Panc1 (cell line): ENCODE results near the gene POLA1.

ENCODE experiments used
- POLR2AphosphoS5 ChIP-seq: IDR thresholded peaks from 2 replicates; pipeline ENCODE4 v1.6.1; 2012; ENCODE audit warnings: mild to moderate bottlenecking, low read depth, low read length, moderate library complexity
- TCF7L2 ChIP-seq: IDR thresholded peaks from 2 replicates; pipeline ENCODE4 v1.6.1; 2011; ENCODE audit warnings: mild to moderate bottlenecking, low read depth, low read length, inconsistent platforms
- TF ChIP-seq, protein P1 (sequence below): fragments of 450-650 bp; IDR thresholded peaks from 2 replicates; pipeline ENCODE4 v1.5.1; 2017; ENCODE audit warnings: mild to moderate bottlenecking
- TF ChIP-seq, protein P2 (sequence below), 2 experiments: IDR thresholded peaks; 2 replicates each; pipeline ENCODE4 v1.6.1; 2011 to 2012; ENCODE audit warnings: low read depth in 2 of 2, control low read depth in 1 of 2, low read length in 1 of 2, mild to moderate bottlenecking in 1 of 2, moderate library complexity in 1 of 2; ENCODE audit not compliant: insufficient read depth in 1 of 2

- TF ChIP-seq, protein P1, sequence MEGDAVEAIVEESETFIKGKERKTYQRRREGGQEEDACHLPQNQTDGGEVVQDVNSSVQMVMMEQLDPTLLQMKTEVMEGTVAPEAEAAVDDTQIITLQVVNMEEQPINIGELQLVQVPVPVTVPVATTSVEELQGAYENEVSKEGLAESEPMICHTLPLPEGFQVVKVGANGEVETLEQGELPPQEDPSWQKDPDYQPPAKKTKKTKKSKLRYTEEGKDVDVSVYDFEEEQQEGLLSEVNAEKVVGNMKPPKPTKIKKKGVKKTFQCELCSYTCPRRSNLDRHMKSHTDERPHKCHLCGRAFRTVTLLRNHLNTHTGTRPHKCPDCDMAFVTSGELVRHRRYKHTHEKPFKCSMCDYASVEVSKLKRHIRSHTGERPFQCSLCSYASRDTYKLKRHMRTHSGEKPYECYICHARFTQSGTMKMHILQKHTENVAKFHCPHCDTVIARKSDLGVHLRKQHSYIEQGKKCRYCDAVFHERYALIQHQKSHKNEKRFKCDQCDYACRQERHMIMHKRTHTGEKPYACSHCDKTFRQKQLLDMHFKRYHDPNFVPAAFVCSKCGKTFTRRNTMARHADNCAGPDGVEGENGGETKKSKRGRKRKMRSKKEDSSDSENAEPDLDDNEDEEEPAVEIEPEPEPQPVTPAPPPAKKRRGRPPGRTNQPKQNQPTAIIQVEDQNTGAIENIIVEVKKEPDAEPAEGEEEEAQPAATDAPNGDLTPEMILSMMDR = no peak
- TF ChIP-seq POLR2AphosphoS5 = no peak
- TF ChIP-seq, protein P2, sequence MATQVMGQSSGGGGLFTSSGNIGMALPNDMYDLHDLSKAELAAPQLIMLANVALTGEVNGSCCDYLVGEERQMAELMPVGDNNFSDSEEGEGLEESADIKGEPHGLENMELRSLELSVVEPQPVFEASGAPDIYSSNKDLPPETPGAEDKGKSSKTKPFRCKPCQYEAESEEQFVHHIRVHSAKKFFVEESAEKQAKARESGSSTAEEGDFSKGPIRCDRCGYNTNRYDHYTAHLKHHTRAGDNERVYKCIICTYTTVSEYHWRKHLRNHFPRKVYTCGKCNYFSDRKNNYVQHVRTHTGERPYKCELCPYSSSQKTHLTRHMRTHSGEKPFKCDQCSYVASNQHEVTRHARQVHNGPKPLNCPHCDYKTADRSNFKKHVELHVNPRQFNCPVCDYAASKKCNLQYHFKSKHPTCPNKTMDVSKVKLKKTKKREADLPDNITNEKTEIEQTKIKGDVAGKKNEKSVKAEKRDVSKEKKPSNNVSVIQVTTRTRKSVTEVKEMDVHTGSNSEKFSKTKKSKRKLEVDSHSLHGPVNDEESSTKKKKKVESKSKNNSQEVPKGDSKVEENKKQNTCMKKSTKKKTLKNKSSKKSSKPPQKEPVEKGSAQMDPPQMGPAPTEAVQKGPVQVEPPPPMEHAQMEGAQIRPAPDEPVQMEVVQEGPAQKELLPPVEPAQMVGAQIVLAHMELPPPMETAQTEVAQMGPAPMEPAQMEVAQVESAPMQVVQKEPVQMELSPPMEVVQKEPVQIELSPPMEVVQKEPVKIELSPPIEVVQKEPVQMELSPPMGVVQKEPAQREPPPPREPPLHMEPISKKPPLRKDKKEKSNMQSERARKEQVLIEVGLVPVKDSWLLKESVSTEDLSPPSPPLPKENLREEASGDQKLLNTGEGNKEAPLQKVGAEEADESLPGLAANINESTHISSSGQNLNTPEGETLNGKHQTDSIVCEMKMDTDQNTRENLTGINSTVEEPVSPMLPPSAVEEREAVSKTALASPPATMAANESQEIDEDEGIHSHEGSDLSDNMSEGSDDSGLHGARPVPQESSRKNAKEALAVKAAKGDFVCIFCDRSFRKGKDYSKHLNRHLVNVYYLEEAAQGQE (IDR thresholded peaks at IDR 0.05; ENCODE audit: insufficient read depth in 1 of 2, low read depth in 2 of 2, low read length in 1 of 2) = no peak
- no peak for TF ChIP-seq TCF7L2
These were observed 74.8 kb downstream of the POLA1 start for GRCh38 chrX:24768556-24768955.
